ENCODE data around the gene GALNT5. TPM values are rescaled to one million over a fixed set of nuclear protein-coding genes. Genes with fewer than 3 reads are reported as not detected.

Gene GALNT5
- polyA plus RNA-seq, 1 donor (not counting 4 experiments of a cell fraction or from before 2014, with no cell fraction given), result 8.3 TPM

- Histone ChIP-seq H3K9me3 (ENCODE audit: control insufficient read depth, low read depth, low read length) (no peaks in the 10 kb centered on the region), H3K27ac (ENCODE audit: control insufficient read depth, insufficient read depth, low read length) (no peak overlapping the region), H3K4me1 (ENCODE audit: control insufficient read depth, extremely low read depth, insufficient read depth, low read length) (no peaks in the 10 kb centered on the region), H3K9me1 (ENCODE audit: control insufficient read depth, extremely low read depth, insufficient read depth, low read length) (no peaks in the 10 kb centered on the region), H3K9ac (ENCODE audit: control insufficient read depth, extremely low read depth, insufficient read depth, low read length) (no peak overlapping the region), H3K36me3 (ENCODE audit: control insufficient read depth in 2 of 2, extremely low read depth in 1 of 2, insufficient read depth in 2 of 2, low read length in 2 of 2) (no peaks in the 10 kb centered on the region), H3K79me2 (ENCODE audit: control insufficient read depth, insufficient read depth, low read length) (no peaks in the 10 kb centered on the region), H3K4me3 (ENCODE audit: control insufficient read depth in 2 of 3, extremely low read depth in 1 of 3, insufficient read depth in 2 of 3, low read depth in 1 of 3, low read length in 3 of 3) (no peak overlapping the region), H2AFZ (ENCODE audit: control insufficient read depth, low read length) (no peak overlapping the region), H3K4me2 (ENCODE audit: control insufficient read depth, extremely low read depth, insufficient read depth, low read depth, low read length) (no peak overlapping the region), H3K27me3 (ENCODE audit: control insufficient read depth, extremely low read depth, insufficient read depth, low read length) (no peaks in the 10 kb centered on the region), H4K20me1 (ENCODE audit: control insufficient read depth, extremely low read depth, insufficient read depth, low read length) (no peaks in the 10 kb centered on the region)
- FAIRE-seq (no peak), DNase-seq (ENCODE audit: low read depth, low spot score) (no peak)
- dilution Hi-C loops (cut with MboI; ENCODE audit: extremely low pct_ligation_motif_present, low sequenced_read_pairs), result no loop called here
- TF ChIP-seq EZH2 (IDR thresholded peaks at IDR 0.05; ENCODE audit: low read length), result no peak
- TF ChIP-seq CTCF (optimal IDR thresholded peaks at IDR 0.05 in 1 of 3, IDR thresholded peaks at IDR 0.05 in 1 of 3, conservative IDR thresholded peaks at IDR 0.05 in 1 of 3; ENCODE audit: extremely low read depth in 1 of 3, insufficient read depth in 2 of 3, low read length in 3 of 3), result no peak
These were observed 46.1 kb downstream of the GALNT5 start for GRCh38 chr2:157303612-157304011.

- no peak overlapping the region for H3K27ac ChIP-seq (ENCODE audit: control insufficient read depth, insufficient read depth, low read length)
- no peaks in the 10 kb centered on the region for H3K36me3 ChIP-seq (ENCODE audit: control insufficient read depth in 2 of 2, extremely low read depth in 1 of 2, insufficient read depth in 2 of 2, low read length in 2 of 2)
- dilution Hi-C loops (cut with MboI; ENCODE audit: extremely low pct_ligation_motif_present, low sequenced_read_pairs), result no loop called here
These were observed 47.6 kb downstream of the GALNT5 start for GRCh38 chr2:157304811-157305722.

More at GRCh38 chr2:157304811-157305722, 47.6 kb downstream of the GALNT5 start:
- no peak for DNase-seq (ENCODE audit: low read depth, low spot score)
- Histone ChIP-seq H2AFZ (ENCODE audit: control insufficient read depth, low read length) (no peak overlapping the region), H3K4me3 (ENCODE audit: control insufficient read depth in 2 of 3, extremely low read depth in 1 of 3, insufficient read depth in 2 of 3, low read depth in 1 of 3, low read length in 3 of 3) (no peak overlapping the region), H3K79me2 (ENCODE audit: control insufficient read depth, insufficient read depth, low read length) (no peaks in the 10 kb centered on the region), H3K4me1 (ENCODE audit: control insufficient read depth, extremely low read depth, insufficient read depth, low read length) (no peaks in the 10 kb centered on the region), H3K9ac (ENCODE audit: control insufficient read depth, extremely low read depth, insufficient read depth, low read length) (no peak overlapping the region), H3K4me2 (ENCODE audit: control insufficient read depth, extremely low read depth, insufficient read depth, low read depth, low read length) (no peak overlapping the region), H3K9me1 (ENCODE audit: control insufficient read depth, extremely low read depth, insufficient read depth, low read length) (no peaks in the 10 kb centered on the region), H4K20me1 (ENCODE audit: control insufficient read depth, extremely low read depth, insufficient read depth, low read length) (no peaks in the 10 kb centered on the region), H3K27me3 (ENCODE audit: control insufficient read depth, extremely low read depth, insufficient read depth, low read length) (no peaks in the 10 kb centered on the region), H3K9me3 (ENCODE audit: control insufficient read depth, low read depth, low read length) (no peaks in the 10 kb centered on the region)
- no peak for FAIRE-seq
- no peak for TF ChIP-seq CTCF (optimal IDR thresholded peaks at IDR 0.05 in 1 of 3, IDR thresholded peaks at IDR 0.05 in 1 of 3, conservative IDR thresholded peaks at IDR 0.05 in 1 of 3; ENCODE audit: extremely low read depth in 1 of 3, insufficient read depth in 2 of 3, low read length in 3 of 3)
- TF ChIP-seq EZH2 (IDR thresholded peaks at IDR 0.05; ENCODE audit: low read length), result no peak
